ENCODE measurements around the gene OOSP1.

Gene OOSP1

GRCh38 chr11:59962107-59962482 lies 23.9 kb downstream of the OOSP1 start:
- Histone ChIP-seq H3K4me1 (ENCODE audit: control insufficient read depth in 1 of 2, insufficient read depth in 1 of 2, low read depth in 1 of 2, low read length in 1 of 2) (no peaks in the 10 kb centered on the region), H3K4me3 (ENCODE audit: low read depth in 1 of 2, low read length in 1 of 2) (no peak overlapping the region), H3K9me3 (no peaks in the 10 kb centered on the region), H3K27ac (no peak overlapping the region), H3K36me3 (no peaks in the 10 kb centered on the region), H3K27me3 (no peaks in the 10 kb centered on the region)
- no peak for TF ChIP-seq CTCF (IDR thresholded peaks at IDR 0.05)

GRCh38 chr11:59963733-59964132 lies 25.5 kb downstream of the OOSP1 start, which contains the start of gene OOSP4A:
OOSP4A (plus strand) TSS chr11:59964033; CDS start chr11:59964033, 0 bp downstream.
- Histone ChIP-seq H3K27me3 (no peaks in the 10 kb centered on the region), H3K9me3 (no peaks in the 10 kb centered on the region), H3K4me3 (ENCODE audit: low read depth in 1 of 2, low read length in 1 of 2) (no peak within 1 kb of the TSS), H3K4me1 (ENCODE audit: control insufficient read depth in 1 of 2, insufficient read depth in 1 of 2, low read depth in 1 of 2, low read length in 1 of 2) (no peaks in the 10 kb centered on the region), H3K27ac (no peak within 1 kb of the TSS), H3K36me3 (no peaks in the 10 kb centered on the region)
- TF ChIP-seq CTCF (IDR thresholded peaks at IDR 0.05) = no peak

DNA sequence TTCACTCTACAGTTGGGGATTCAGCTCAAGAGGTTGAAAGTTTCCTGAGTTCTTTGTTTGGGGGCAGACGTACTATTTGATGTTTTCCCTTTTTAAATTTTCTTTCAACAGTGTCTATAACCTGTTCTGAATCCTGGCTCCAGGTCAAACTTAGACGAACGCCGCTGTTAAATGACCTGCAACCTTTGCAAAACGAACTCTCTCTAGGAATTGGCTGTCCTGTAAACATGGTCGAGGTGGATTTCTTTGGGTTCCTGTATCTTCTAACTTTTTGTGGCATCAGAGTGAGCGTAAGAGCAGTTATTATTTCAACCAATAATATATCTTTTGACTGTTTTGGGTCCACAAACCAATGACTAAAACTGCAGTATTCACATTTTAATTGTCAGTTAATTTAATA lies 27.2 kb downstream of the OOSP1 start:
- no peak for TF ChIP-seq CTCF (IDR thresholded peaks at IDR 0.05)
- H3K27ac ChIP-seq = no peak overlapping the region
- no peaks in the 10 kb centered on the region for H3K36me3 ChIP-seq
- H3K4me1 ChIP-seq (ENCODE audit: control insufficient read depth in 1 of 2, insufficient read depth in 1 of 2, low read depth in 1 of 2, low read length in 1 of 2) = no peaks in the 10 kb centered on the region
- H3K9me3 ChIP-seq = no peaks in the 10 kb centered on the region
- H3K4me3 ChIP-seq (ENCODE audit: low read depth in 1 of 2, low read length in 1 of 2) = no peak overlapping the region
- no peaks in the 10 kb centered on the region for H3K27me3 ChIP-seq

- Histone ChIP-seq H3K36me3 (no peaks in the 10 kb centered on the region), H3K27ac (no peak overlapping the region), H3K4me1 (ENCODE audit: control insufficient read depth in 1 of 2, insufficient read depth in 1 of 2, low read depth in 1 of 2, low read length in 1 of 2) (no peaks in the 10 kb centered on the region), H3K27me3 (no peaks in the 10 kb centered on the region), H3K4me3 (ENCODE audit: low read depth in 1 of 2, low read length in 1 of 2) (no peak overlapping the region), H3K9me3 (no peaks in the 10 kb centered on the region)
- TF ChIP-seq CTCF (IDR thresholded peaks at IDR 0.05) = no peak
Observed at GRCh38 chr11:59966201-59966600, 28.0 kb downstream of the OOSP1 start.

DNA sequence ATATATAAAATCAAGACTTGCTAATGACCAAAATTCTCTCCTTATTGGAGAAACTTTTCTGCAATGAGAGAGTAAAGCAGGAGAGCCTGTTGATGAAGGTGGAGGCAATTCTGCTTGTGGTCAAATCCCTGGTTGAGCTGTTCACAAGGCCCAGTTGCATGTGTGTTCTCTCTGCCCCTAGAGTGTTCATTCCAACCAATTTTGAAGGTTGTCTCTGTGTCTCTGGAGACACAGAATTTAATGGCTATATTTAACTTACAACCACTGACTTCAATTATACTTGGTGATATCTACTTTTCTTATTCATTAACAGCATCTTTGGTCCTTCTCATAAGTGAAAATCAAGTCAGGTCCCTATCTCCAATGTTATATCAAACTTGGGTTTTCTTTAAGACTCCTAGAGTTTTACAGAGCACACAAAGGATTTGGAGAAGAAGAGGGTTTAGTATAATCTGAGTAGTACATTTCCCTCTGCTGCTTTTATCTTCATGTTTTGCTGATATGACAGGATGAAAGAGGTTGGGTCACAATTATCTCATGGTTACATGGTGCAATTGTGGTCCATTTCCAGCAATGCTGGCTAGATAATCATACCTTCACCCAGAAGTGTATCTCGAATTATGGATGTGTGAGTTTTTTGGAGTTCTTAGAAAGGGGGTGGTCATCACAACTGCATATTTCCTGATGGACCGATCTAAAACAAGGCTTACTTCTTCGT lies 29.6 kb downstream of the OOSP1 start:
- no peaks in the 10 kb centered on the region for H3K4me1 ChIP-seq (ENCODE audit: control insufficient read depth in 1 of 2, insufficient read depth in 1 of 2, low read depth in 1 of 2, low read length in 1 of 2)
- no peak for TF ChIP-seq CTCF (IDR thresholded peaks at IDR 0.05)
- no peaks in the 10 kb centered on the region for H3K9me3 ChIP-seq
- no peak overlapping the region for H3K4me3 ChIP-seq (ENCODE audit: low read depth in 1 of 2, low read length in 1 of 2)
- H3K27ac ChIP-seq = no peak overlapping the region
- no peaks in the 10 kb centered on the region for H3K27me3 ChIP-seq
- no peaks in the 10 kb centered on the region for H3K36me3 ChIP-seq
